GM12801 (cell line): ENCODE measurements around the gene PHF10.

Source experiments
- TF ChIP-seq, protein P1 (sequence below): IDR thresholded peaks from one replicate; pipeline ENCODE4 v1.5.1; 2011; ENCODE audit warnings: control low read depth; ENCODE audit not compliant: insufficient read length; ENCODE audit errors: extremely low read depth

PHF10 gene

GRCh38 chr6:169702840-169703246, 21.5 kb downstream of the PHF10 start:
- TF ChIP-seq, protein P1, sequence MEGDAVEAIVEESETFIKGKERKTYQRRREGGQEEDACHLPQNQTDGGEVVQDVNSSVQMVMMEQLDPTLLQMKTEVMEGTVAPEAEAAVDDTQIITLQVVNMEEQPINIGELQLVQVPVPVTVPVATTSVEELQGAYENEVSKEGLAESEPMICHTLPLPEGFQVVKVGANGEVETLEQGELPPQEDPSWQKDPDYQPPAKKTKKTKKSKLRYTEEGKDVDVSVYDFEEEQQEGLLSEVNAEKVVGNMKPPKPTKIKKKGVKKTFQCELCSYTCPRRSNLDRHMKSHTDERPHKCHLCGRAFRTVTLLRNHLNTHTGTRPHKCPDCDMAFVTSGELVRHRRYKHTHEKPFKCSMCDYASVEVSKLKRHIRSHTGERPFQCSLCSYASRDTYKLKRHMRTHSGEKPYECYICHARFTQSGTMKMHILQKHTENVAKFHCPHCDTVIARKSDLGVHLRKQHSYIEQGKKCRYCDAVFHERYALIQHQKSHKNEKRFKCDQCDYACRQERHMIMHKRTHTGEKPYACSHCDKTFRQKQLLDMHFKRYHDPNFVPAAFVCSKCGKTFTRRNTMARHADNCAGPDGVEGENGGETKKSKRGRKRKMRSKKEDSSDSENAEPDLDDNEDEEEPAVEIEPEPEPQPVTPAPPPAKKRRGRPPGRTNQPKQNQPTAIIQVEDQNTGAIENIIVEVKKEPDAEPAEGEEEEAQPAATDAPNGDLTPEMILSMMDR, result no peak

DNA sequence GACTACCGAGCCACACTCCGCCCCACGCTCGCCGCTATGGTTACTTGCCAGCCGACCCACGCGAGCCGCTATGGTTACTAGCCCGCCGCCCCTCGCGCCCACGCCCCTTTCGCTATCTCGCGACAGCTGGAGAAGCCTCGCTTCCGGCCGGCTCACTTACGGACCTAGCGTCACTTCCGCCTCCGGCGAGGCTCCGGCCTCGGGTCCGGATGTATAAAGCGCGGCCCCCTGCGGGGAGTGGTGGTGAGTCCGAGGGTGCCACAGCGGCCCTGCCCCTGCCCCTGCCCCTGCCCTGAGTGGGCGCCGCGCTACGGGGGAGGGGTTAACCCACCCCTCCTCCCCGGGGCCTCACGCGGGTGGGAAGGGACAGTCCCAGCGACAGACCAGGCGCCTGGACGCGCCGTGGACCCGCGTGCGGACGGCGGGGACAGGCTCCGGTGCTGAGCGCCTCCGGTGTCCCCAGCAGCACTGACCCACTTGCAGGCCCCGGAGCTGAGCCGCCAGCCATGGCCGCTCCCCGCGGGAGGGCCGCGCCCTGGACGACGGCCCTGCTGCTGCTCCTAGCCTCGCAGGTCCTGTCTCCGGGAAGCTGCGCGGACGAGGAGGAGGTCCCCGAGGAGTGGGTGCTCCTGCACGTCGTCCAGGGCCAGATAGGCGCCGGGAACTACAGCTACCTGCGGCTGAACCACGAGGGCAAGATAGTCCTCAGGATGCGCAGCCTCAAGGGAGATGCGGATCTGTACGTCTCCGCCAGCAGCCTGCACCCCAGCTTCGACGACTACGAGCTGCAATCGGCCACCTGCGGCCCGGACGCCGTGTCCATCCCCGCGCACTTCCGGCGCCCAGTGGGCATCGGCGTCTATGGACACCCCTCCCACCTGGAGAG, 22.1 kb downstream of the PHF10 start, which contains the start of the genes C6orf120 and WDR27:
C6orf120 (plus strand) TSS at position 173 of the 886 bp plus-strand sequence; CDS start at position 507, 334 bp downstream.
WDR27 (minus strand) TSS at position 76 of the 886 bp plus-strand sequence. CDS start 13,024 bp downstream, outside the sequence.
- TF ChIP-seq, protein P1, result no peak

GRCh38 chr6:169701311-169701953, 22.9 kb downstream of the PHF10 start:
- TF ChIP-seq, protein P1, result no peak

DNA sequence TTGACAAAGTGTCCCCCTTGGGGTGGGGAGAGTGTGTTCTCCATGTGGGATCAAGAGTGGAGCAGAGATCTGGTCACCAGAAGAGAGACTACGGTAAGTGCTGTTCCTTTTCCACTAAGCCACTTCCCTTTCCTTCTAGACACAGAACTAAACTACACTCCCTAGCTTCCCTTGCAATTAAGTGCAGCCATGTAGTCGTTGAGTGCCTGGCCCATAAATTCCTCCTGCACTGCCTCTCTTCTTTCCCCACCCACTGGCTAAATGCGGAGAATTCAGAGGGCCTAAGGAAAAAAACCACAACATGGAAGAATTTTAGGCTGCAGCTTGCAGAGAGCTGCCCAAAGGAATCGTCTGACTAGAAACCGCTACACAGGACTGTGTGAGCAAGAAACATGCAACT, 24.0 kb downstream of the PHF10 start:
- TF ChIP-seq, protein P1, result no peak

GRCh38 chr6:169695131-169695530, 29.2 kb downstream of the PHF10 start:
- TF ChIP-seq, protein P1, result no peak

DNA sequence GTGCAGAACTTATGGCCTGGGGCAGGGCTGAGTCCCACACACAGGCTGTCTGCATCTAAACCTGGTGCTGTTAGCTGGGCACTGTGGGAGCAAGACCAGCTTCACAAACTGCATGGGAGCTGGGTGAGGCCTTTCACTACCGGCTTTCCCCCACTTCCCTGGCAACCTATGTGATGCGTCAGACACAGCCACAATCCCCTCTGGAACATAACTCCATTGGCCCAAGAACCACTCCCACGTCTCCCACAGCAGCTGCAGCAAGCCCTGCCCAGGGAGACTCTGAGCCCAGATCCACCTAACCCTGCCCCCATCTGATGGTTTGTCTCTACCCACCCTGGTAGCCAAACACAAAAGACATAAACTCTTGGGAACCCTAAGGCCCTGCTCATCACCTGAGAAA, 31.8 kb downstream of the PHF10 start:
- TF ChIP-seq, protein P1, result no peak

- TF ChIP-seq, protein P1, result no peak
These were observed 33.0 kb downstream of the PHF10 start for GRCh38 chr6:169691260-169691659.
